ENCODE results near the gene EFCAB5. TPM values are rescaled to one million over a fixed set of nuclear protein-coding genes. Genes with fewer than 3 reads are reported as not detected.
A peak's percentile ranks its signal among the peaks of the same experiment; 100 is the strongest.
"Not testable (repeated sequence)": the region's sequence is repeated elsewhere in the genome, so short reads cannot be mapped to it uniquely, and the experiment has no call there.

Gene EFCAB5
- total RNA-seq, 6 experiments from 2014 or later = 0.27 to 0.94 (median 0.64) TPM

GRCh38 chr17:30086896-30087295, 145.5 kb downstream of the EFCAB5 start:
- H3K9me3 Mint-ChIP-seq = no peaks in the 10 kb centered on the region
- peaks cover 21% of the 10 kb centered on the region for H3K4me1 Mint-ChIP-seq (ENCODE audit: low read depth)
- H3K27me3 Mint-ChIP-seq (ENCODE audit: insufficient read depth) = peaks cover 15% of the 10 kb centered on the region
- no peak overlapping the region for H3K4me3 Mint-ChIP-seq
- DNase-seq = no peak
- H3K36me3 Mint-ChIP-seq (ENCODE audit: low read depth) = no peaks in the 10 kb centered on the region
- no peak for TF ChIP-seq CTCF (IDR thresholded peaks at IDR 0.05)
- no peak overlapping the region for H3K27ac Mint-ChIP-seq

- not testable (repeated sequence) for H3K27ac Mint-ChIP-seq; H3K9me3 Mint-ChIP-seq; DNase-seq; H3K4me3 Mint-ChIP-seq; H3K36me3 Mint-ChIP-seq (ENCODE audit: low read depth)
- H3K27me3 Mint-ChIP-seq (ENCODE audit: insufficient read depth) = peaks cover 15% of the 10 kb centered on the region
- peaks cover 25% of the 10 kb centered on the region for H3K4me1 Mint-ChIP-seq (ENCODE audit: low read depth)
Observed at GRCh38 chr17:30087431-30087830, 146.0 kb downstream of the EFCAB5 start.

- peak overlapping the region; percentile 67 for H3K27ac Mint-ChIP-seq
- no peak for DNase-seq
- no peak for TF ChIP-seq CTCF (IDR thresholded peaks at IDR 0.05)
- H3K9me3 Mint-ChIP-seq = no peaks in the 10 kb centered on the region
- H3K4me1 Mint-ChIP-seq (ENCODE audit: low read depth) = peaks cover 54% of the 10 kb centered on the region
- H3K36me3 Mint-ChIP-seq (ENCODE audit: low read depth) = no peaks in the 10 kb centered on the region
- H3K27me3 Mint-ChIP-seq (ENCODE audit: insufficient read depth) = no peaks in the 10 kb centered on the region
- peak overlapping the region; percentile 33; the same call in 1 of the 2 replicates for H3K4me3 Mint-ChIP-seq
Observed at GRCh38 chr17:30091121-30091670, 149.8 kb downstream of the EFCAB5 start.

GRCh38 chr17:30091771-30092170, 150.3 kb downstream of the EFCAB5 start:
- no peaks in the 10 kb centered on the region for H3K27me3 Mint-ChIP-seq (ENCODE audit: insufficient read depth)

GRCh38 chr17:30092886-30093285, 151.5 kb downstream of the EFCAB5 start:
- Mint-ChIP-seq H3K27me3 (ENCODE audit: insufficient read depth) (no peaks in the 10 kb centered on the region), H3K4me3 (no peak overlapping the region), H3K4me1 (ENCODE audit: low read depth) (peaks cover 54% of the 10 kb centered on the region), H3K27ac (no peak overlapping the region), H3K36me3 (ENCODE audit: low read depth) (no peaks in the 10 kb centered on the region), H3K9me3 (no peaks in the 10 kb centered on the region)
- no peak for DNase-seq
- TF ChIP-seq CTCF (IDR thresholded peaks at IDR 0.05) = no peak

More at GRCh38 chr17:30091771-30092170, 150.3 kb downstream of the EFCAB5 start:
- no peaks in the 10 kb centered on the region for H3K36me3 Mint-ChIP-seq (ENCODE audit: low read depth)
- DNase-seq = peak; percentile 83
- H3K9me3 Mint-ChIP-seq = no peaks in the 10 kb centered on the region
- peak overlapping the region; percentile 67 for H3K27ac Mint-ChIP-seq
- TF ChIP-seq CTCF (IDR thresholded peaks at IDR 0.05) = no peak
- H3K4me3 Mint-ChIP-seq = peak overlapping the region; percentile 33; the same call in 1 of the 2 replicates
- peaks cover 54% of the 10 kb centered on the region for H3K4me1 Mint-ChIP-seq (ENCODE audit: low read depth)

GRCh38 chr17:30093463-30094147, 152.2 kb downstream of the EFCAB5 start:
- Mint-ChIP-seq H3K27me3 (ENCODE audit: insufficient read depth) (peaks cover 3% of the 10 kb centered on the region; the same call in 1 of the 2 replicates), H3K4me3 (no peak overlapping the region; the same call in 1 of the 2 replicates), H3K36me3 (ENCODE audit: low read depth) (no peaks in the 10 kb centered on the region), H3K4me1 (ENCODE audit: low read depth) (peaks cover 54% of the 10 kb centered on the region), H3K9me3 (no peaks in the 10 kb centered on the region), H3K27ac (peak overlapping the region; percentile 19; the same call in 1 of the 2 replicates)
- DNase-seq = peak; percentile 61
- TF ChIP-seq CTCF (IDR thresholded peaks at IDR 0.05) = peak; percentile 97

Measured in HFFc6 (cell line).